Activated CD8-positive, alpha-beta memory T cell treated with anti-CD3 and anti-CD28 coated beads for 48 hours (primary cell): ENCODE data around the gene WDR36.
A peak's percentile ranks its signal among the peaks of the same experiment; 100 is the strongest.
"Not testable (repeated sequence)": the region's sequence is repeated elsewhere in the genome, so short reads cannot be mapped to it uniquely, and the experiment has no call there.

Source experiments
- DNase-seq, 3 experiments: peaks; one replicate each; pipeline ENCODE4 v3.0.0-alpha.2; 2020; ENCODE audit warnings: low read depth in 2 of 3, low spot score in 2 of 3

WDR36 gene

DNA sequence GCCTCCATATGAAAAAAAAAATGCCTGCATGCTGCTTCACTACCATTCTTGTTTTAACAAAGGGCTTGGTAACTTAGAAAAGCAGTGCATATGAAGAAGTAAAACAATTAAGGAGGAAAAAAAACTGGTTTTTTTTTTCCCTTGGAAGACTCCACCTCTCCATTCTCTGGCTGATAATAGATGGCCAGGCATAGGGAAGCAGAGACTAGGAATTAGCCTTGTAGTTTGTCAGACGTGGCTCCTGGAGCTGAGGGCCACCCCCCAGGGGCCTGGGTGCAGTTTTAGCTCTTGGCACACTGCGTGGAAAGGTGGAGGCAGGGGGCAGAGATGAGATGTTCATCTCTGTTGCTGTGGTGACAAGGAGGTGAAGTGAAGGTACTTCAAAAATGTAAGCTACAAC is 42.7 kb downstream of the WDR36 start:
- no peak for DNase-seq

DNA sequence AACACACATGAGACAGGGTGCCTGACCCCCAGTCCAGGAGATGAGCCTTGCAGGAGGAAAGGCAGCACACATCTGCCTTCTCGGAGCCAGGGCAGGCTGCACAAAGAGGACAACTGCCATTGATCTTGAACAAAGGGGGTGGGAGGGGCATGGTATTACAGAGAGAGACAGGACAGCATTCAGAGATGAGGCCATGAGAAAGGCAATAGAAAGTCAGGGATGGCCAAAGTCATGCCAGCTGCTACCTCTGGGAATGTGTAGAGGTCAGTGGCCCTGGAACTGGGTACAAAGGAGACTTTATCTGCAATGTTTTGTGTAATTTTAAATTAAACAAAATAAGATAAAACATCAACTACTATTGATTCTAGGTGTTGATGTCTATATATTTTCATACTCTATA is 43.2 kb downstream of the WDR36 start:
- DNase-seq, result no peak

DNA sequence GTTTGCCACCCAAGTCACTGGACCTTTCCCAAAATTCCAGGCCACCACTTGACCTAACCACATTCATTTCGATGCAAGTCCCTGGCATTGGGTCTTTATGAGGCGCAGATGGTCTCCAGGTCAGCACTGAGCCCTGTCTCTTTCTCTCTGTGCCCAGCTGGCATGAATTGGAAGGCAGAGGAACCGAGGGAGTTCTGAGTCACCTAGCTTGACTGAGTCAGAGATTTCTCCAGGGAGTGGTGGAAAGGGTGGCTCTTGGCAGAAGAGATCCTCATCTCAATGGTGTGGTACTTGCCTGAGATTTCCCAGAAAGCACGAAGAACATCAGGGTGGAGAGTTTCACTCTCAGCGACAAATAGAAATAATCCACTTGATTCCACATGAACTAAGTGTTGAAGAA is 43.8 kb downstream of the WDR36 start:
- DNase-seq, result no peak

DNA sequence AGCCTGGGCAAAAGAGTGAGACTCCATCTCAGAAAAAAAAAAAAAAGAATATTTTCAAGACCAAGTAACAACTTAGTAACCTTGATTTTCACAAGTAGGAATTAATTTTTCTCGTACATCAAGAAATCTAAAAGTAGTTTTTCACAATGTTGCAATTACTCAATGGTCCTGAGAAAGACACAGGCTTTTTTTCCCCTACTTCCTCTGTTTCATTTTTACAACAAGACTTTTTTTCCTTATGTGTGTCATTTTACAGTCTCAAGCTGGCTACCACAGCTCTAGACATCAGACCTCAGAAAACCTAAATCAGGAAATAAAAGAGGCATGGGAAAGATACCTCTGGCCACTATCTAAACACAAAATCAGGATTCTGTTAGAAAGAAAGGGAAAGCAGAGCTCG is 45.9 kb downstream of the WDR36 start:
- DNase-seq, result no peak

DNA sequence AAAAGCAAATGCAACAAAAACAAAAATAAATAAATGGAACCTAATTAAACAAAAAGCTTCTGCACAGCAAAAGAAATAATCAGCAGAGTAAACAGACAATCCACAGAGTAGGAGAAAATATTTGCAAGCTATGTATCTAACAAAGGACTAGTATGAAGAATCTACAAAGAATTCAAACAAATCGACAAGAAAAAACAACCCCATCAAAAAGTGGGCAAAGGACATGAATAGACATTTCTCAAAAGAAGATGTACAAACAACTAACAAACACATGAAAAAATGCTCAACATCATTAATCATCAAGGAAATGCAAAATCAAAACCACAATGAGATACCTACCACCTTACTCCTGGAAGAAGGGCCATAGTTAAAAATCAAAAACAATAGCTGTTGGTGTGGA is 49.3 kb downstream of the WDR36 start:
- DNase-seq, result not testable (repeated sequence)

DNA sequence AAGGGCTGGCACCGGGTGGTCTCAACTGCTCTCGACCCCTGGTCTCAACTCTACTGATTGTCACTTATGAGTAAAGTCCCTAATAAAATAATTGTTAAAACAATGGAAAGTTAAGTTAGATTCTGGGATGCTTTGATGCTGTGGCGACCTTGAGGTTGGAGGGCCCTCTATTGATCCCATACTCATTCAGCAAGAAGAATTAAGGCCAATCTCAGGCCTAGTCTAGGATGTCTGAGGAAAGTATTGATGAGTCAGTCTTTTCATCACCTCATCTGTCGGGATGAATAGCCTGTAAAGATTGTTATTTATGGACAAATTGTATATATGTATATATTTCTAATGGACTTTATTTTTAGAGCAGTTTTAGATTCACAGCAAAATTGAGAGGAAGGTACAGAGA is 50.8 kb downstream of the WDR36 start:
- no peak for DNase-seq

DNA sequence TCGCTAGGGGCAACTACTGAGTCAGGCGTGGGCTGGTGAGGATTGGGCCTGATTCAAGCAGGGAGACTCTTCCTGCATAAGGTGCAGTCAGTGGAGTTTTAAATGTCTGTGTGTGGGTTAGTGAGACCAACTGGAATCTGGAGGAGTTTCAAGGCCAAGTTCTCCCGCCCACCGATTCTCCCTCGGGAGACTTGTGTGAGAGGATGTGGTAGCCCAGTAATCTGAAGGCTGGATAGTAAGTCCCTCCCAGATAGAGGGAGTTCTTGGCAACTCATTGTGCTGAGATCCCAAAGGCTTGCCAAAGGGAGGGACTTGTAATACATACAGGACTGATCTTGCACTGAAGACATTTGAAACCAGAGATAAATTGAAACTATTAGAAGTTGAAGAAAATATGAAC is 51.8 kb downstream of the WDR36 start:
- no peak for DNase-seq

DNA sequence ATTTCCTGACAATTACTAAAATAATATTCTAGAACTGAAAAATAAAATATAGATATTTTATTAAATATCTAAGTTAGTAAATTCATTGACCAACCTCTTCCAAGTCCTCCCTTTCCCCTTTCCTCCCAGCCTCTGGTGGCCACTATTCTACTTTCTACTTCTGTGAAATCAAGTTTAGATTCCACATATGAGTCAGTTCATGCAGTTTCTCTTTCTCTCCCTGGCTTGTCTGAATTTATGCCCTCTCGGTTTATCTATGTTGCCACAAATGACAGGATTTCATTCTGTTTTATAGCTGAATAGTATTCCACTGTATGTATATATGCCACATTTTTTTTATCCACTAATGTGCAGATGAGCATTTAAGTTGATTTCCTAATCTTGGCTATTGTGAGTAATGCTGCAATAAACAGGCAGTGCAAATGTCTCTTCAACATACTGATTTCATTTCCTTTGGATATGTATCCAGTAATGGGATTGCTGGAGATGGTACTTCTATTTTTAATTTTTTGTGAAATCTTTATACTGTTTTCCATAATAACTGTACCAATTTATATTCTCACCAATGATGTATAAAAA is 52.3 kb downstream of the WDR36 start:
- DNase-seq, result no peak

DNA sequence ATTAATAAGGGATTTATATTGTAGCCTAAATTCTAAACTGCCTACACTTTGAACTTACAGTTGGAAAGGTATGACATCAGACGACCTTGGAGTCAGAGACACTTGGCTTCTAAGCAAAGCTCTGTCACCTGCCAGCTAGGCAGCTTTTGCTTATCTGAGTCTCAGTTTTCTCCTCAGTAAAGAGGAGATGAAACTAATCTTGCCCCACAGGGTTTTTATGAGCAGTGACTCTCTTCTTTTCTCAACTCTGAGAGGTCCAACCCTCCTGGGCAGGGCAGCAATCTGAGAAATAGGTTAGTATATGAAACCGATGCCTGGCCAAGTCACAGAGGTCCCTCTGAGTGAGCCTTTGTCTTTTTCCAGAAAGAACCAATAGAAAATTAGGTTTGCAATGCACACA is 53.9 kb downstream of the WDR36 start:
- no peak for DNase-seq

DNA sequence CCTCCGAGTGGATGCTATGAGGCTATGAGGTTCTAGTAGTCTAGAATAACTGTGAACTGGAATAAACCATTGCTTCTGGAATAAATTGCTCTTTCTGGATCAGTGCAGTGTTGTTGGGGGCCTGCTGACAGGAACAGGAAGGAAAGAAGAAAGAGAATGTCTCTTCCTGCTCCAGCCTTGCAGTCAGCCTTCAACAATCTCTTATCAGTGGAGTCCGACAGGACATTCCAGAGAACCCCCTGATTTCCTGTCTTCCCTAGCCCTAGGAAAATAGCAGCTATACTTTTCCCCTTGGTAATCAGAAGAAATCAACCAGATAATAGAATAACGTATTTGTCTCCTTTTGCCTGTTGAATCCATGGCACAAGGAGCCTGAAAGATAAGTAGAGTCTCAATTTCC is 55.4 kb downstream of the WDR36 start:
- no peak for DNase-seq

DNA sequence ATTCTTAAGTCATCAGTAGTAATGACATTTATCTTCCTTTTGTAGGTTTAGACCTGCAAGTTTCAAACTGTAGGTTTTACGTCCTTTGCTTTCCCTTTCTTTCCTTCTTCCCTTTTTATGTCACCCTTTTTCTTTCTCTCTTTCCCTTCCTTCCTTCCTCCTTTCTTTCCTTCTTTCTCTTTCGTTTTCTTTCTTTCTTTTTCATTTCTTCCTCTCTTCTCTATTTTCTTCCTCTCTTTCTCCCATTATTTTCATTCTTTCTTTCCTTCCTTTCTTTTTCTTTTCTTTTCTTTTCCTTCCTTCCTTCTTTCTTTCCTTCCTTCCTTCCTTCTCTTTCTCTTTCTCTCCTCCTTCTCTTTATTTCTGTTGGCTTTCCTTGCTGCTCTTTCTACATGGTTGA is 59.9 kb downstream of the WDR36 start:
- no peak for DNase-seq

DNA sequence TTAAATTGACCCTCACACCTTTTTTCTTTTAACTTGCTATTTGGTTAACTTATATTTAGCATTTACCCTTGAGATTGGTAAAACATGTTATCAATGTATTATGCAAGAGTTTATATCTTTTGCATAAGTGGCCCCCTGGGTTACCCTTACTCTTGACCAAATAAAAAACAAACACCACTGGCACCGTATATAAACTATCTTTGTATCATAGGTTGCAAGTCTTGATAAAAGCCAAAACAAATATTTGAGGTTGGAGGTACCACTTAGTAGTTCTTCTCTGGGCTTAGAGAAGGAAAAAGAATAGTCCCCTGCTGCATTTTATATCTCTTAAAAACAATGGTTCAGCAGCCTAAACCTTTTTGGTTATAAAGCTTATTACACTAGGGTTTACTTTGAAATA is 61.3 kb downstream of the WDR36 start:
- no peak for DNase-seq

DNA sequence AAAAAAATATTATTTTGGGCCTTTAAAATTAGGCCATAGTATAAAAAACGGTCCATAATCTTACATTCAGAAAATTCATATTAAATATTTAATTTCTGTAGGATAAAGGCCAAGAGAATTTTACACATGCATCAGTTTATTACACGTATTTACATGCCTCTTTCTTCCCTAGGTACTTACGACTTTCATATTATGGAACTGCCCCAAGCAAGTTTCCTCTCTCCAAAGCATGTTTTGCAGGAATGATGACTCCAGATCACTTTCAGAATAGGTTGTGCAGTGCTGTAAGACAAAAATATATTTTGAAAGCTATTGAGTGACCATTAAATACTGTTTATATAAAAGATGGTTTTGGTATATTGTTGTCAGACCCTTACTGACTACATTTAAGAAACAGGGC is 61.8 kb downstream of the WDR36 start:
- no peak for DNase-seq

DNA sequence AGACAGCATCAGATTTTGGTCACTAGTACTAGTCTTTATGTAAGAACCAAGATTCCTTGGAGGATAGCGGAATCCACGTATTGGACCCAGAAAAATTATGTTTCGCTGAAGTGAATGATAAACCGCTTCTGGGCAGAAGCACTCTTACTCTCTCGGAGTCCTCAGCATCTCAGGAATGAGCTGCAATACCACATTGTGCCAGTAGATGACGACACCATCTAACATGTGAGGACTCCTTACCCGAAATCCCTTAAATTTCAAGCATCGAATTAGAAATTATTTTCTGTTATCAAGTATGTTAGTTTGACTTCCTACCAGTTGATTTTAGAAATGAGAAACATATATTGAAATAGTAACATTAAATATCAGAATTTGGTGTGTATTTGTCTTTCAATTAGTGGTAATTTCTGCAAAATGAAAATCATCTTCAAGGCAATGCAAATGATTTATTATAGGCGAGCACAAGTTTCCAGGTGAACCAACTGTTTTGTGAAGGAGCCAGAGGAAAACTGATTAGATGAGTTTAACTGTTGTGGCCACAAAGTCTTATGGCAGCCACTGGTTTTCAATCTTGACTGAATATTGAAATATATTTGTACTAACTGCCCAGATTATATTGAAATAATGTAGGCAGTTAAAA is 66.1 kb downstream of the WDR36 start:
- DNase-seq, result peak; percentile 22 to 77 (median 55)

DNA sequence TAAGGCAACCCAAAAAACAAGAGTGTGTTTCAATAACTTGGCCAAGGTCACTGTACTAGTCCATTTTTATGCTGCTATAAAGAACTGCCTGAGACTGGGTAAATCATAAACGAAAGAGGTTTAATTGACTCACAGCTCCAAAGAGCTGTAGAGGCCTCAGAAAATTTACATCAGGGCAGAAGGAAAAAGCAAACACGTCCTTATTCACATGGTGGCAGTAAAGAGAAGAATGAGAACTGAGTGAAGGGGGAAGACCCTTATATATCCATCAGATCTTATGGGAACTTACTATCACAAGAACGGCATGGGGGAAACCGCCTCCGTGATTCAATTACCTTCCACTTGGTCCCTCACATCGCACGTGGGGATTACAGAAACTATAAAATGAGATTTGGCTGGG is 67.7 kb downstream of the WDR36 start:
- no peak for DNase-seq

DNA sequence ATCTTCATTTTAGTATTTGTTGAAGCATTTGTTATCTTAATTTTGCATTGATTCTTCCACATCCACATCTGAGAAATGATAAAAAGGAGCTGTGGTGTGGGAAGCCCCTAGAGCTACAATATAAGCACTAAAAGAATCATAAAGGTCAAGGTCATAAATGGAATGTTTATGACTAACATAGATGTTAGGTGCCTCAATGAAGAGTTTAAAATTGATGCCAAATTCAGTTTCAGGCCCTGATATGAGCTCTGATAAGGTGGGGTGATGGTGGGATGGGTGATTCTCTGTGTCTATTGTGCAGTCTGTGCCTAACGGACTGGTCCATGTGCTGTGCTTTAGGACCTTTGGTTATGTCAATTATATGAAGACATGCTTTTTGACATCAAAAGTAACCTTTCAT is 70.9 kb downstream of the WDR36 start:
- DNase-seq, result no peak

DNA sequence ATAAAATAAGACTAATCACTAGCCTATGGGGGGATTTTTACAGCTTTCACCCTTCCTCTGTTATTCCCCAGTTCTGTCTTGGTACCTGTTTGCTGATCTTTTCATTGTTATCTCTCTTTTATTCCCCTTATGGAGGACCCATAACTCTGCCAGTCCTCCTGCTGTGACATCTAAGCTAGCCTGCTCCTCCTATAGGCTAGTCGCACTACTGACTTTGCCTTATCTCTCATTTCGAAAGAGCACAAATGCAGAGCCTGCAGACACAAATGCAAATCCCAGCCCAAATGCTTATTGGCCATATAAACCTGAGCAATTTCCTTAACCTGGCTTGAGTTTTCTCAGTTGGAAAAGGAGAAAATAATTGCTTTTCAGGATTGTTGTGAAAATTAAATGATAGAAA is 72.9 kb downstream of the WDR36 start:
- DNase-seq, result no peak

DNA sequence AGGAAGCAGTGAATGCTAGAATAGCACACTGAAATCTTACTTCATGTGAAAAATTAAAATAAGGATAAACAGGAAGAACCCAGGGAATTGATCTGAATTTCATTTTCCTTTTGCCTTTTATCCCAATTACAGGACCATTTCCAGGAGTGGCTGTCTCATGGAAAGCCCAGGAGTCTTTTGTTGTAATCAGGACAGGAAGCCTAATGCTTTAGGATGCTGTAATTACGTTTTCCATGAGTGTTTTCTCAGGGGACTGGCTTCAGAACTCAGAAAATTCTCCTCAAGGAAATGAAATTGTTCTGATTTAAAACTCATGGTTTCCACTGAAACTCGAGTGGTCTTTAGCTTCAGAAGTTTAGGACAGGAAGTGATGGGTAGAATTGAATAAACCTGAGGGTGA is 75.4 kb downstream of the WDR36 start:
- DNase-seq, result no peak

DNA sequence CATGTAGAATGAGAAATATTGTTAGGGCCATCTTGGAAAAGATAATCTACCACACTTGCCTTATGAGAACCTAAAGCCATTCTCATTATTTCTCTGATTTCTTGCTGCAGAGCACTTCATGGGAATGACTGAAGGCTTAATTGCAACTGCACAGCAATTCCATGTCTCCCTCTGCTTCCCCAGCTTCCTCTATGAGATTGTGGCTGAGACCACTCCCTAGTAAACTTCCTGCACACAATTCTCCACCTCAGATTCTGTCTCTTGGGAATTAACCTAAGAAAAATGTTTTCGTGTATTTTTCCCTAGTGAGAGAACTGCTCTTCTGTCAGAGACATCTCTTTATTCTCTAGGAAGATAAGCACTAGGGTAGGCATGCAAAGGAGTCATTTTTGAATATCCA is 76.5 kb downstream of the WDR36 start:
- DNase-seq, result no peak

DNA sequence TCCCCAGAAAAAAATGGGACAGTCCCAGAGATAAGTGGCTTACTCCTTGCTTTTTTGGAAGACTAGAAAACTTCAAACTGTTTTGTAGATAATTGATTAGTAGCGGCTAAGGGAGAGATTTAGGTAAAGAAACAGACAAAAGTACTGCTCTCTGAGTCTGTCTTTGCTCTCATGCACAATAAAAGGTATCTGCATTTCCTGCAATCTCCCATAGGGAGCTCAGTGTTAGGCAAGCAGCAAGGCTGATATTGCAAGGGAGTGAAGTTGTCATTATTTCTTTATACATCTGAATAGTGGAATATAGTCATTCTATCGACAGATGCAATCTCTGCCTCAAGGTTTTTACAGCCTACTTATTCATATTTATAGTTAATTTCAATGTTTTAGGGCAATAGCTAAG is 77.1 kb downstream of the WDR36 start:
- DNase-seq, result no peak

DNA sequence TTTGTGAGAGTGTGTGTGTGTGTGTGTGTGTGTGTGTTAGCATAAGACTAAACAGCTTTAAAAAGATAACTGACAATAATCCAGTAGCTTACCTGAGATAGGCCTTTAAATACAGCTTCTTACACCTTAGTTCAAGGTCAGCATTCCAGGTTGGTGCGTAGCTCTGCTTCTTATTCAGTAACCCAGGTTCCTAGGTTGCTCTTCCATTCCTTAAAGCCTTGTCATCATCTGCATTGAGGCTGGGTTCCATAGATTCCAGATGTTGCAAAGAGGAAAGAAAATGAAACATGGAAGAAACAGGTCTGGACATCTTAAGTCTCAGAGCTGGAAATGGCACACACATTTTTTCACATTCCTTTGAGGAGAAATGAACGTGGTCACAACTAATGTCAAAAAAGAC is 78.1 kb downstream of the WDR36 start:
- DNase-seq, result no peak

DNA sequence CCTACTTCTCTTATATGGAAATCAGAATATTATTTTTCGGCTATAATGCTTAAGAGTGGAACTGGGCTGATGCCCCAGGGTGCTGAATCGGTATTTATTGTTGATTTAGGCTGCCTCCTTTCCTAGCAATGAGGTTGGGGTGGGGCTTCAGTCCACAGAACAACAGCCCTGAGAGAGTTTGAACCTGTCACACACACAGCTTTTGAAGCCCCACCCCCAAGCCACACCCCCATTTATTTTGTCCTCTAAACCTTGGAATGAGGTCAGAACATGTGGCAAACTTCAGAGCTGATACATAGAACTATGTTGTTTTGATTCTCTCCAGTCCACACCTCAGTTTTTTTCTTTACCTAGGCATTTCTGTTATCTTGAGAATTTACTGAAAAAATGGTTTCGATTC is 80.4 kb downstream of the WDR36 start:
- no peak for DNase-seq

DNA sequence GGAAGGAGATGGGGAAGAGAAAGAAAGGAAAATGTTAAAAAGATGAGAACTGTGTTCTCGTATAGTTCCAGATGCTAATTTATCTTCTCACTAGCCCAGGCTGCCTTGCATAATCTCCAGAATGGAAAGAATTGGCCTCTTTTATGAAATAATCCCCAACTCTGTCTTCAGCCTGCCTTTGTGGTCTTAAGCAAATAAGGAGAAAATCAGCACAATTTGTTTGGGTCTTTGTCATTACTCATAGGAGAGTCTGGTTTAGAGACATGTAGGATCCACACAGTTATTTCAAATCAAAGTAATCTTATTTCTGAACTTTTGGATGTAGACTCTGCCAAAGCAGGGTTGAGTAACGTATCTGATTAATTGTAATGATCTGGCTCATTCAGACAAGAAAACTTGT is 81.3 kb downstream of the WDR36 start:
- DNase-seq, result no peak
